IMR-90 (cell line): Measurements from ENCODE around the gene SYP. TPM values are rescaled to one million over a fixed set of nuclear protein-coding genes. Genes with fewer than 3 reads are reported as not detected.

Experiments used
- ATAC-seq: fragments of 200-7000 bp; cut with Tn5 transposase; 2 replicates; pipeline ENCODE4 v1.9.1; 2020; ENCODE audit warnings: low read depth, mild to moderate bottlenecking, moderate library complexity
- BruUV-seq: library from RNA; stranded (reverse); fragments of 400-500 nt; replicated peaks from 2 replicates; lab custom pipeline; 2021; lab: Mats Ljungman, UMichigan
- CTCF ChIA-PET: fragments of 300-600 bp; formaldehyde crosslinking; extraction: SDS; loops from one replicate; lab custom pipeline; 2021; ENCODE audit warnings: antibody characterized with exemption; lab: Yijun Ruan, JAX
- POLR2A ChIA-PET: fragments of 300-600 bp; sonication (Branson Sonifier 250); formaldehyde crosslinking; loops from one replicate; lab custom pipeline; 2022; ENCODE audit warnings: antibody characterized with exemption; ENCODE audit not compliant: unreplicated experiment; lab: Charles Lee
- DNase-seq: peaks from one replicate; pipeline ENCODE4 v3.0.0; 2013
- H2AFZ ChIP-seq: replicated peaks from 2 replicates; pipeline ENCODE3; 2013; ENCODE audit warnings: low read length, mild to moderate bottlenecking; ENCODE audit not compliant: poor library complexity
- H2AK5ac ChIP-seq: 2 replicates; pipeline ENCODE4 v1.6.1; 2013; ENCODE audit warnings: low read depth, low read length, inconsistent platforms
- H2AK9ac ChIP-seq: replicated peaks from 2 replicates; pipeline ENCODE3; 2013; ENCODE audit warnings: mild to moderate bottlenecking, low read depth, low read length, moderate library complexity; ENCODE audit not compliant: poor library complexity
- H2BK120ac ChIP-seq: 2 replicates; pipeline ENCODE4 v1.6.1; 2013; ENCODE audit warnings: low read depth, low read length, inconsistent platforms
- H2BK15ac ChIP-seq: 3 replicates; pipeline ENCODE4 v1.6.1; 2013; ENCODE audit warnings: low read depth, low read length, inconsistent platforms
- H2BK20ac ChIP-seq: 2 replicates; pipeline ENCODE4 v1.6.1; 2013; ENCODE audit warnings: low read depth, mild to moderate bottlenecking, inconsistent platforms, low read length, moderate library complexity
- H2BK5ac ChIP-seq: 2 replicates; pipeline ENCODE4 v1.6.1; 2013; ENCODE audit warnings: mild to moderate bottlenecking, low read depth, low read length, inconsistent platforms; ENCODE audit not compliant: poor library complexity, severe bottlenecking
- H3K14ac ChIP-seq: replicated peaks from 2 replicates; pipeline ENCODE4 v1.6.1; 2013; ENCODE audit warnings: low read depth, low read length, inconsistent platforms
- H3K18ac ChIP-seq: 2 replicates; pipeline ENCODE4 v1.6.1; 2013; ENCODE audit warnings: low read depth, low read length, control low read depth
- H3K23ac ChIP-seq: 2 replicates; pipeline ENCODE4 v1.6.1; 2013; ENCODE audit warnings: low read depth, low read length, inconsistent platforms
- H3K27ac ChIP-seq: 2 replicates; pipeline ENCODE4 v1.5.1; 2013; ENCODE audit warnings: mild to moderate bottlenecking, control low read depth, low read length; ENCODE audit not compliant: insufficient read depth
- H3K27me3 ChIP-seq: 2 replicates; pipeline ENCODE4 v1.6.1; 2013; ENCODE audit warnings: low read length; ENCODE audit not compliant: control insufficient read depth, insufficient read depth
- H3K36me3 ChIP-seq: 2 replicates; pipeline ENCODE4 v1.6.1; 2013; ENCODE audit warnings: low read length, mixed read lengths; ENCODE audit not compliant: control insufficient read depth, insufficient read depth
- H3K4ac ChIP-seq: 2 replicates; pipeline ENCODE4 v1.6.1; 2013; ENCODE audit warnings: low read depth, low read length, inconsistent platforms
- H3K4me1 ChIP-seq: 2 replicates; pipeline ENCODE4 v1.6.1; 2013; ENCODE audit warnings: low read length, mixed read lengths; ENCODE audit not compliant: control insufficient read depth, insufficient read depth
- H3K4me2 ChIP-seq: 2 replicates; pipeline ENCODE4 v1.6.1; 2013; ENCODE audit warnings: low read depth, mild to moderate bottlenecking, control low read depth, low read length, moderate library complexity
- H3K4me3 ChIP-seq: 2 replicates; pipeline ENCODE4 v1.5.1; 2013; ENCODE audit warnings: low read depth, mild to moderate bottlenecking, control low read depth, low read length, moderate library complexity; ENCODE audit not compliant: insufficient read depth
- H3K56ac ChIP-seq: 2 replicates; pipeline ENCODE4 v1.6.1; 2013; ENCODE audit warnings: low read length, inconsistent platforms; ENCODE audit not compliant: insufficient read depth; ENCODE audit errors: extremely low read depth
- H3K79me1 ChIP-seq, 2 experiments: 2 replicates each; pipeline ENCODE4 v1.6.1; 2013; ENCODE audit warnings: low read length in 2 of 2, inconsistent platforms in 1 of 2, low read depth in 1 of 2
- H3K9ac ChIP-seq: 2 replicates; pipeline ENCODE4 v1.6.1; 2013; ENCODE audit warnings: low read depth, low read length, control low read depth
- H3K9me1 ChIP-seq: 2 replicates; pipeline ENCODE4 v1.6.1; 2013; ENCODE audit warnings: low read length, inconsistent platforms; ENCODE audit not compliant: insufficient read depth
- H3K9me3 ChIP-seq: 2 replicates; pipeline ENCODE4 v1.6.1; 2013; ENCODE audit warnings: low read length; ENCODE audit not compliant: control insufficient read depth, insufficient read depth
- H4K20me1 ChIP-seq: 2 replicates; pipeline ENCODE4 v1.6.1; 2013; ENCODE audit warnings: low read length, inconsistent platforms; ENCODE audit not compliant: insufficient read depth
- H4K5ac ChIP-seq: 2 replicates; pipeline ENCODE4 v1.6.1; 2013; ENCODE audit warnings: mild to moderate bottlenecking, low read depth, low read length, control low read depth
- H4K8ac ChIP-seq, 2 experiments: 2 replicates each; pipeline ENCODE4 v1.6.1; 2013; ENCODE audit warnings: low read depth in 2 of 2, low read length in 2 of 2, control low read depth in 1 of 2, inconsistent platforms in 1 of 2
- H4K91ac ChIP-seq: 2 replicates; pipeline ENCODE4 v1.6.1; 2013; ENCODE audit warnings: low read depth, low read length, inconsistent platforms; ENCODE audit not compliant: insufficient read depth
- CEBPB ChIP-seq: IDR thresholded peaks from 2 replicates; pipeline ENCODE4 v1.6.1; 2012; ENCODE audit warnings: low read depth, low read length, improper control_type of control experiment
- FOS ChIP-seq: fragments of 150-350 bp; IDR thresholded peaks from 2 replicates; pipeline ENCODE4 v1.6.1; 2016; ENCODE audit warnings: low read depth, low read length
- MAZ ChIP-seq: IDR thresholded peaks from 2 replicates; pipeline ENCODE4 v1.6.1; 2012; ENCODE audit warnings: low read depth, mild to moderate bottlenecking, low read length, improper control_type of control experiment, moderate library complexity, borderline replicate concordance
- POLR2A ChIP-seq: IDR thresholded peaks from 2 replicates; pipeline ENCODE4 v1.6.1; 2012; ENCODE audit warnings: mild to moderate bottlenecking, low read depth, low read length
- RCOR1 ChIP-seq: IDR thresholded peaks from 2 replicates; pipeline ENCODE4 v1.6.1; 2012; ENCODE audit warnings: mild to moderate bottlenecking, low read length, improper control_type of control experiment; ENCODE audit not compliant: insufficient replicate concordance
- WGBS, 2 experiments: methylation state at CpG; one replicate each; pipeline versions ENCODE4 v1.1.5 to v1.1.7; 2013; ENCODE audit warnings: missing lambda C conversion rate in 2 of 2; ENCODE audit not compliant: insufficient read length in 1 of 2; ENCODE audit errors: extremely low coverage in 2 of 2; 5-methylcytosine and 5-hydroxymethylcytosine counted together
- dilution Hi-C: fragments of 300-500 bp; cut with HindIII; formaldehyde crosslinking; loops from one replicate; pipeline ENCODE4 v1.14.3; 2018; ENCODE audit warnings: low sequenced_read_pairs; ENCODE audit not compliant: unreplicated experiment
- in situ Hi-C: fragments of 300-500 bp; cut with MboI; formaldehyde crosslinking; loops from 3 replicates; pipeline ENCODE4 v1.14.3; 2019; ENCODE audit warnings: low sequenced_read_pairs, inconsistent platforms, mixed read lengths
- intact Hi-C: fragments of 100-400 bp; cut with micrococcal nuclease; formaldehyde crosslinking; loops from 2 replicates; pipeline ENCODE4 v1.10.0; 2022
- polyA plus RNA-seq, 3 experiments: library from polyadenylated mRNA; depleted of rRNA; stranded (reverse); fragments of >200 nt; gene quantifications; 2 replicates each; pipeline ENCODE4 v1.2.3, GENCODE V29; 2012; ENCODE audit warnings: low replicate concordance in 1 of 3
- total RNA-seq: library from RNA; depleted of rRNA; stranded (reverse); fragments of >200 nt; gene quantifications from 2 replicates; pipeline ENCODE4 v1.2.3, GENCODE V29; 2012

SYP gene
- total and polyA plus RNA-seq, 2 of the 4 experiments (the other 2 are of a cell fraction), result under 0.01 to 0.05 TPM

DNA sequence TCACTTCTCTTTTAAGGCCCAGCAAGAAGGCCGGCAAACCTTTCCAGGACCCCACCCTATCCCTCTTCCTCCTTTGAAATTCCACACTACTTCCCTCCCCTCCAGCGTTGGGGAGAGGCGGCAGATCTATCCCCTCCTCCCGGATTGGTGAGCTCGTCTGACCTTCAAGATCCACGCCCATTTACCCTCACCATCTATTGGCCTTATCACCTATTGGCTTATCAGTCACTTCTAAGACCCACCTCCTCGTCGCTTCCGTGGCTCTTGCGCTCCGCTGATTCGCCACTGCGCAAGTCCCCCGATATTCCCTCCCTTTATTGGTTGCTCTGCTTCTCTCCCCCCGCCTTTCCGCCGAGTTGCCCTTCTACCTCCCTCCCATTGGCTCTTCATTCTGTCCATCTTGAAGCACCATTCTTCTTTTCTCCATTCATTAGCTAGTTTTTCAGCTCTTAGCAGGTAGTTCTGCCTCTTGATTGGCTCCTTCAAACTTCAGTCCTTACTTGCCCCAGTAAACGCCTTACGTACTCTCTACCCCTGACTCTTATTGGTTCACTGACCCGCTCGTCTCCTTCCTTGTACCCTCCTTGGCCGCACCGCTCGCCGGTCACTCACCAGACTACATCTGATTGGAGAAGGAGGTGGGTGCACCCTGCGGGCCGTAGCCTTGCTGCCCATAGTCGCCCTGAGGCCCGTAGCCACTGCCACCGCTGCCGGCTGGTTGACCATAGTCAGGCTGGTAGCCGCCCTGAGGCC lies 9.0 kb downstream of the SYP start:
- Histone ChIP-seq H3K9ac (peak overlapping the region; percentile 75), H2BK120ac (no peak overlapping the region), H3K36me3 (no peaks in the 10 kb centered on the region), H2AK9ac (peak overlapping the region; percentile 87), H3K14ac (peak overlapping the region; percentile 63), H4K5ac (no peak overlapping the region; the same call in 1 of the 2 replicates), H3K9me1 (no peaks in the 10 kb centered on the region), H3K4me3 (peak overlapping the region; percentile 64), H2AFZ (peak overlapping the region; percentile 88), H3K27me3 (no peaks in the 10 kb centered on the region), H4K20me1 (no peaks in the 10 kb centered on the region), H3K56ac (peak overlapping the region; percentile 62; the same call in 1 of the 2 replicates), H3K79me1 (no peaks in the 10 kb centered on the region; a peak in 1 of 4 replicates), H3K4ac (peak overlapping the region; percentile 89), H3K27ac (peak overlapping the region; percentile 65), H3K9me3 (no peaks in the 10 kb centered on the region), H2AK5ac (peak overlapping the region; percentile 57; the same call in 1 of the 2 replicates), H3K18ac (no peak overlapping the region), H3K4me2 (no peak overlapping the region), H2BK5ac (peak overlapping the region; percentile 51), H4K91ac (no peak overlapping the region; the same call in 1 of the 2 replicates), H3K23ac (no peak overlapping the region), H3K4me1 (no peaks in the 10 kb centered on the region; the same call in 1 of the 2 replicates), H2BK20ac (no peak overlapping the region), H2BK15ac (no peak overlapping the region), H4K8ac (peak overlapping the region; percentile 29 to 91; a peak in 2 of 4 replicates)
- dilution Hi-C loops (no loop called here), in situ Hi-C loops (no loop called here), intact Hi-C loops (loop anchor here (5.0 kb wide), 1 partner anchor 561 kb away; no protein-coding TSS in a partner anchor)
- ATAC-seq (peak; percentile 90), DNase-seq (peak; percentile 100)
- ChIA-PET POLR2A (interaction anchor here (0.5 to 1.0 kb wide), 3 partner anchors 24 to 692 kb away, joined by 3 to 5 read pairs (median 3); partner anchors contain the start of gene GRIPAP1), CTCF (no interaction called here)
- TF ChIP-seq POLR2A (peak; percentile 33; the same call in 1 of the 2 replicates), FOS (peak; percentile 35; the same call in 1 of the 2 replicates), MAZ (peak; percentile 57; the same call in 1 of the 2 replicates), CEBPB (no peak), RCOR1 (no peak)
- 27% methylated on average over 24 of the region's 32 CpGs; no CpG with 5 or more reads in 1 of the 2 experiments for WGBS, 2 experiments
- BruUV-seq, result no TSS peak
